H1 (cell line): ENCODE data around the gene RGS17. TPM values are rescaled to one million over a fixed set of nuclear protein-coding genes. Genes with fewer than 3 reads are reported as not detected.

ENCODE experiments used
- RFX5 ChIP-seq: IDR thresholded peaks from 2 replicates; pipeline ENCODE4 v1.6.1; 2011; ENCODE audit warnings: low read depth, low read length, improper control_type of control experiment, borderline replicate concordance
- SIRT6 ChIP-seq: IDR thresholded peaks from one replicate; pipeline ENCODE4 v1.7.1; 2012; ENCODE audit warnings: low read length, inconsistent platforms
- SIX5 ChIP-seq: IDR thresholded peaks from 2 replicates; pipeline ENCODE4 v1.6.1; 2011; ENCODE audit warnings: mild to moderate bottlenecking, low read depth, low read length
- TAF7 ChIP-seq: optimal IDR thresholded peaks from 2 replicates; pipeline ENCODE3; 2011; ENCODE audit warnings: low read depth, mild to moderate bottlenecking, inconsistent platforms, low read length, moderate library complexity, borderline replicate concordance
- polyA plus RNA-seq, 7 experiments: library from polyadenylated mRNA; depleted of rRNA in 3 of 7; stranded (reverse) in 5 of 7; unstranded in 2 of 7; fragments of >200 nt in 5 of 7; fragments of 200-250 nt in 2 of 7; gene quantifications; 1 replicate in 5 of 7; 2 replicates in 1 of 7; 4 replicates in 1 of 7; pipeline versions ENCODE4 v1.2.1 to v1.2.3, GENCODE V29; 2011 to 2013; ENCODE audit warnings: missing spikeins in 2 of 7, mixed read lengths in 2 of 7
- total RNA-seq: library from RNA; stranded (reverse); fragmentation: NEBNext Ultra II Directional; extraction: Animal tissue kit (Norgen Biotek cat#: 25700); gene quantifications from 2 replicates; pipeline ENCODE4 v1.2.1, GENCODE V29; 2021

The RGS17 gene
- total and polyA plus RNA-seq, 2 of the 8 experiments (the other 6 are each of a cell fraction or from before 2014, with no cell fraction given), result 2.0 to 12.2 TPM

DNA sequence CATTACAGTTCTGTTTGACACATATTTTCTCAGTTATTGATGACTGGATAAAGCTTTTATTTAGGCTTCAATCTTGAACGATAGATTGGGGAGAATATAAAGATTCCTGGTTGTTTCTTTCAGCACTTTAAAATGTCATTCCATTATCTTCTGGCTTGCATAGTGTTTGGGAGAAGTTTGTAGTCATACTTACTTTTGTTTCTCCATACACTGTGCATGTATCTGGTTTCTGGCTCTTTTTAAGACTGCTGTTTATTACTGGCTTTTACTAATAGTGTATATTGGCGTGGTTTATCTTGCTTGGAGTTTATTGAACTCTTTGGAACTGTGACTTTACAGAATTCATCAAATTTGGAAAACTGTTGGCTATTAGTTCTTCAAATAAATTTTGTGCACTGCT lies 49.2 kb downstream of the RGS17 start (continued):
- TF ChIP-seq SIRT6 (no peak), TAF7 (no peak), RFX5 (no peak), SIX5 (no peak)
- TF ChIP-seq, all 59 proteins: peak for 0
